HAP-1 (cell line): Measurements from ENCODE around the gene MTRFR.

Experiments
- DNase-seq, 2 experiments: peaks; one replicate each; pipeline ENCODE4 v3.0.0-alpha.2; 2016 to 2020; ENCODE audit warnings: low spot score in 2 of 2
- H3K27me3 ChIP-seq: fragments of 250-450 bp; sonication (Bioruptor Pico); 2 replicates; pipeline ENCODE4 v1.5.1; 2020; ENCODE audit warnings: low read depth, mild to moderate bottlenecking, moderate library complexity
- H3K36me3 ChIP-seq: fragments of 250-450 bp; sonication (Bioruptor Pico); replicated peaks from 2 replicates; pipeline ENCODE4 v1.5.1; 2020; ENCODE audit warnings: mild to moderate bottlenecking
- H3K4me1 ChIP-seq: fragments of 250-450 bp; sonication (Bioruptor Pico); 2 replicates; pipeline ENCODE4 v1.5.1; 2020; ENCODE audit warnings: mild to moderate bottlenecking
- H3K4me3 ChIP-seq: fragments of 250-450 bp; sonication (Bioruptor Pico); 2 replicates; pipeline ENCODE4 v1.5.1; 2020; ENCODE audit warnings: mild to moderate bottlenecking, moderate library complexity
- H3K9me3 ChIP-seq: fragments of 250-450 bp; sonication (Bioruptor Pico); 2 replicates; pipeline ENCODE4 v1.5.1; 2020; ENCODE audit warnings: mild to moderate bottlenecking, moderate library complexity
- in situ Hi-C: fragments of 300-500 bp; cut with MboI; formaldehyde crosslinking; loops from 3 replicates; pipeline ENCODE4 v1.14.3; 2020; ENCODE audit warnings: low sequenced_read_pairs, inconsistent platforms, mixed read lengths

Gene MTRFR

DNA sequence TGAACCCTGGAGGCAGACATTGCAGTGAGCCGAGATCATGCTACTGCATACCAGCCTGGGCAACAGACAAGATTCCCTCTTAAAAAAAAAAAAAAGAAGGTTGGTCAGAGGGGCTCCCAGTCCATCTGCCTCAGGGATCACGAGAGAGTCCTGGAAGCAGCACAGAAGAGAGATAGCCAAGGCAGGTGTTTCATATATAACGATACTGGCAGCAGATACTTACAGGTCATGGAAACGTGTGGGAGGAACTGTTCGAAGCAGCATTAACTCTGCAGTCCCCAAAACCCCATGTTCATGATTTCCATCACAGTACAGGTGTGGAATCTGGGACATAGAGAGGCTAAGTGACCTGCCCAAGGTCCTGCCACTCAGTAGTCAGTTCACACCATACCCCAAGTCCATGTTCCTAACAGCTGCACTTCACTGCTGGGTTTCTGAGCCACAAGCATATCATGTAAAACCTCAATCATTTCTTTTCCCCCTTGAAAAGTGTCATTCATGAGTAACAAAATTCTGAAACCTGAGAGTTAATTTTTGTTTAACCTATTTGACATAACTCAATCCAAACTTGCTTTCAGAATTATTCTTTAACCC lies 21.7 kb downstream of the MTRFR start:
- H3K36me3 ChIP-seq = peaks cover 78% of the 10 kb centered on the region
- DNase-seq = no peak

DNA sequence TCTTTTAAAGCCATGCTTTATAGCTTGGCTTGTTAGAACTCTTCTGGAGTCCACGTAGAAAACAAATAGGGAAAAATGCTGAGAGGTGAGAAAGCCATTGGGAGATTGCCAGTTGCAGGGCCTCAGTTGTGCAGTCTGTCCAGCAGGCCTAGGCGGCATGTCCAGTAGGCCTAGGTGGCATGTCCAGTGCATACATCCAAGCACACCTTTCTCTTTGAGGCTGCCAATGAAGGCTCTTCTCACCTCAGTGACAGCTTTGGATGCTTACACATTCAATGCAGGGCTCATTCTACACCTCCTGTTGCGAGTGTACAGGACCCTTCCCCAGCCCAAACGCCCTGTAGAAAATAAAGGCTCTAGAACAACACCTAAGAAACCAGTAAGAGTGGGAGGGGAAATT lies 25.4 kb downstream of the MTRFR start:
- in situ Hi-C loops = no loop called here
- Histone ChIP-seq H3K27me3 (no peaks in the 10 kb centered on the region), H3K9me3 (no peaks in the 10 kb centered on the region), H3K36me3 (peaks cover 83% of the 10 kb centered on the region), H3K4me3 (no peak overlapping the region), H3K4me1 (peaks cover 37% of the 10 kb centered on the region)
- DNase-seq = no peak

More for the DNA sequence above, 21.7 kb downstream of the MTRFR start:
- Histone ChIP-seq H3K4me3 (no peak overlapping the region), H3K27me3 (no peaks in the 10 kb centered on the region), H3K9me3 (no peaks in the 10 kb centered on the region), H3K4me1 (peaks cover 39% of the 10 kb centered on the region)
- in situ Hi-C loops = no loop called here

DNA sequence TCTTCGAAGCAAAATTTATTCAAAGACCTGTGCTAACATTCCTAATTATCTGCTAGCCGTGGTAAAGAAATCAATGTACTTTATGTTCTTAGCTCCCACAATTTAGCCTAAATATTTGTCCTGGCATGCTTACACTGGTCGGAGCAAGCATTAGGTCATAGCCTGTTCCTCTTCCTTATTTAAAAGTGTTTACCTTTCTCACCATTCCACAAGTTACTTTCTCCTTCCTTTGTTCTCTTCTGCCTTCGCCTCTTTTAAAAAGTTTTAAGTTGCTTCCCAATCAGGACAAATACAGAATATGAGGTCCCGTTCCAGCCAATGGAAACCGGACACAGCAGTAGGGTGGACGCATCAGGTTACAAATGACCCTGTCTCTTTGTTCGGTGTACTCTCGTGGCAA lies 26.8 kb downstream of the MTRFR start:
- H3K36me3 ChIP-seq = peaks cover 79% of the 10 kb centered on the region
- in situ Hi-C loops = no loop called here
- H3K4me1 ChIP-seq = peaks cover 33% of the 10 kb centered on the region
- DNase-seq = no peak
- H3K27me3 ChIP-seq = no peaks in the 10 kb centered on the region
- H3K9me3 ChIP-seq = no peaks in the 10 kb centered on the region
- H3K4me3 ChIP-seq = no peak overlapping the region

- H3K4me1 ChIP-seq = peaks cover 33% of the 10 kb centered on the region
- no peaks in the 10 kb centered on the region for H3K27me3 ChIP-seq
- no peaks in the 10 kb centered on the region for H3K9me3 ChIP-seq
- peaks cover 80% of the 10 kb centered on the region for H3K36me3 ChIP-seq
- in situ Hi-C loops = no loop called here
- no peak overlapping the region for H3K4me3 ChIP-seq
- peak in 1 of 2 experiments; percentile 100 for DNase-seq
Measured at GRCh38 chr12:123261196-123261595, 28.0 kb downstream of the MTRFR start.

DNA sequence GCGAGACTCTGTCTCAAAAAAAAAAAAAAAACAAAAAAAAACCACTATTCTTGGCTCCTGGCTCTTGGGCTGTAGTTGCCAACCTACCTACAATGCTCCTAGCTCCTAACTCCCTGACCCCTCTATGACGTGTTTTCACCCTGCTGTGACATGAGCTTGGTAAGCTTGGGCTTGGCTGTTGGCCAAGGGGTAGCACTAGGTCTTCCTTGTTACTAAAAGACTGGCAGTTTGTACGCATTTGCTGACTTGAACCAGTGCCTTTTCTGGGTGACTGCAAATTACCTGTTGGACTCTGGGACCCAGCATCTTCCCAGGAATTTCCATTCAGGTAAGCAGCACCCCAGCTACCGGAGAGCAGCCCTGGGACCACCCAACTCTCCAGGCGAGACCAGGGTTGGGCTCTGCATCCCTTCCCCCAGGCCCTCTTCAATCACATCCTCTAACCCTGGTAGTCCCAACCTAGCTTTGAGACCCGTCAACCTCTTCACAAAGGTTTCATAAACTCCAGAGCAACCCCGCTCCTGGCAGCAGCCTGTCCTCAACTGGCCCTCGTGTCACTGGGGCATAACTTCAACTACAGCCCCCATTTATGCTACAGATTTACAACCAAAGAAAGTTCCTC lies 30.1 kb downstream of the MTRFR start:
- H3K9me3 ChIP-seq = no peaks in the 10 kb centered on the region
- H3K4me1 ChIP-seq = peaks cover 33% of the 10 kb centered on the region
- H3K36me3 ChIP-seq = peaks cover 74% of the 10 kb centered on the region
- in situ Hi-C loops = no loop called here
- no peak overlapping the region for H3K4me3 ChIP-seq
- no peaks in the 10 kb centered on the region for H3K27me3 ChIP-seq
- no peak for DNase-seq

- Histone ChIP-seq H3K4me3 (no peak overlapping the region), H3K36me3 (peaks cover 60% of the 10 kb centered on the region), H3K27me3 (no peaks in the 10 kb centered on the region), H3K9me3 (no peaks in the 10 kb centered on the region), H3K4me1 (peaks cover 37% of the 10 kb centered on the region)
- in situ Hi-C loops = no loop called here
- peak in 1 of 2 experiments; percentile 54 for DNase-seq
Measured at GRCh38 chr12:123264642-123265041, 31.4 kb downstream of the MTRFR start.

- H3K36me3 ChIP-seq = peaks cover 48% of the 10 kb centered on the region
- H3K27me3 ChIP-seq = no peaks in the 10 kb centered on the region
- no peaks in the 10 kb centered on the region for H3K9me3 ChIP-seq
- no peak for DNase-seq
- in situ Hi-C loops = no loop called here
- no peak overlapping the region for H3K4me3 ChIP-seq
- H3K4me1 ChIP-seq = peaks cover 26% of the 10 kb centered on the region
Measured at GRCh38 chr12:123265851-123266678, 32.8 kb downstream of the MTRFR start.

- H3K4me3 ChIP-seq = no peak overlapping the region
- DNase-seq = no peak
- no peaks in the 10 kb centered on the region for H3K9me3 ChIP-seq
- H3K27me3 ChIP-seq = no peaks in the 10 kb centered on the region
- peaks cover 22% of the 10 kb centered on the region for H3K4me1 ChIP-seq
- peaks cover 48% of the 10 kb centered on the region for H3K36me3 ChIP-seq
- in situ Hi-C loops = no loop called here
Measured at GRCh38 chr12:123266679-123267277, 33.5 kb downstream of the MTRFR start.

DNA sequence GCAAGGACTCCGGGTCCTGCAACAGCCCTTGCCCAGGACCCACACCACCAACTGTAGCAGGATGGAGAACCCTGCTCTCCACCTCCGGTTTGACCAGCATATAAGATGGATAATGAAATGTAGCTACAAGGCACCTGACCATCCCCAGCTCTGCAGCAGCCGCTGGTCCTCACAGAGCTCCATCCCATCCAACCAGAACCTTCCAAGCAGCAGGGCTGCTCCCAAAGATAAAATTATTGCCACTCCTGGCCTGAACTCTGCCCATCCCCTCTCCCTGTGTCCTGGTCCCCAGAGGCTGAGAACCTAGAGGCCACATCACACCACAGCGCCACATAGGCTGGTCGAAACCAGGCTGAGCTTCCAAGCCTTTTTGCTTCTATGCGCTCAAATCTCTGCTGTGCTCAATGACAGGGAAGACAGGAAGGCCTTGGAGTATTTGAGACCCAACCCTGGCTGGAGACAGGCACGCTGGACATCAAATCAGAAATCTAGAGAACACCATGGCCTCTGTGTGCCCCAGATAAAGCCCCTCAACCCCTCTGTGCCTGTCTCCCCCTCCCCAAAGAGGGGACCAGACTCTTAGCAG lies 34.2 kb downstream of the MTRFR start:
- Histone ChIP-seq H3K4me1 (peaks cover 16% of the 10 kb centered on the region), H3K36me3 (peaks cover 44% of the 10 kb centered on the region), H3K9me3 (no peaks in the 10 kb centered on the region), H3K27me3 (no peaks in the 10 kb centered on the region), H3K4me3 (no peak overlapping the region)
- no peak for DNase-seq
- in situ Hi-C loops = no loop called here

- no peaks in the 10 kb centered on the region for H3K9me3 ChIP-seq
- H3K27me3 ChIP-seq = no peaks in the 10 kb centered on the region
- H3K4me3 ChIP-seq = no peak overlapping the region
- peaks cover 9% of the 10 kb centered on the region for H3K4me1 ChIP-seq
- H3K36me3 ChIP-seq = peaks cover 39% of the 10 kb centered on the region
- DNase-seq = no peak
- in situ Hi-C loops = no loop called here
Measured at GRCh38 chr12:123267991-123268843, 35.0 kb downstream of the MTRFR start.

DNA sequence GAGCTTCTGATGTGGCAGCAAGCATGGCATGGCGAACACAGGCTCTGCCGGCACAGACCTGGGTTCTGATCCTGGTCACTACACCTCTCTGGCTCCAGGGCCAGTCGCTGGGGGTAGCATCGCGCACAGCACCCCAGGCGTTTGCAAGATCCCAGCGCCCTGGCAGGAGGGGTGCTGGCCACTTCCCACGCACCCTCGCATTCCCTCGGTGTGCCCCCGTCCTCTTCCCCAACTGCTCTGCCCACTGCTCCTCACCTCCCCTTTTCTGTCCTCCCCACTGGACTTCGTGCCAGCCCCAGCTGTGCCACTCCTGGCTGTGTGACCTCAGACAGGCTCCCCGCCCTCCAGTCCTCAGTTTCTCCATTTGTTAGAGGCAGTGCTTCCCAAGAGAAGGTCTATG lies 35.6 kb downstream of the MTRFR start:
- Histone ChIP-seq H3K27me3 (no peaks in the 10 kb centered on the region), H3K4me3 (peak overlapping the region; percentile 78), H3K4me1 (peaks cover 4% of the 10 kb centered on the region; the same call in 1 of the 2 replicates), H3K36me3 (peaks cover 33% of the 10 kb centered on the region), H3K9me3 (no peaks in the 10 kb centered on the region)
- in situ Hi-C loops = no loop called here
- no peak for DNase-seq

GRCh38 chr12:123269395-123269892 lies 36.2 kb downstream of the MTRFR start:
- Histone ChIP-seq H3K9me3 (no peaks in the 10 kb centered on the region), H3K4me3 (peak overlapping the region; percentile 78), H3K36me3 (peaks cover 30% of the 10 kb centered on the region), H3K27me3 (no peaks in the 10 kb centered on the region), H3K4me1 (peaks cover 4% of the 10 kb centered on the region; the same call in 1 of the 2 replicates)
- peak; percentile 54 to 87 for DNase-seq
- in situ Hi-C loops = no loop called here

DNA sequence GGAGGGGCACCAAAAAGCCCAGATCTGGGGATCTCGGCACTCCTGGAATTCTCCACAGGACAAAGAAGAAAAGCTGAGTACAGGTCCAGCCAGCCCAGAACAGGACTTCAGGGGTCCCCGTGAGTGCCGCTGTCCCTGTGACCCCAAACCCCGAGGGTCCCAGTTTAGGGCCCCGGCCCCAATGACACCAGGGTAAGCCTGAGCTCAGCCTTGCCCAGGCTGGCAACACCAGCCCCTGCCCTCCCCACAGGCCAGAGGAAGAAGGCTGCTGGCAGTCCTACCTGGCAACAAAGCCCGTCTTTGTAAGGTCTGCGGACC lies 36.6 kb downstream of the MTRFR start:
- Histone ChIP-seq H3K9me3 (no peaks in the 10 kb centered on the region), H3K36me3 (peaks cover 26% of the 10 kb centered on the region), H3K27me3 (no peaks in the 10 kb centered on the region), H3K4me3 (peak overlapping the region; percentile 78), H3K4me1 (0 out of 2 replicates have a peak, but pooled peaks cover 4% of the 10 kb centered on the region)
- no peak for DNase-seq
- in situ Hi-C loops = no loop called here
